HFFc6 (cell line): ENCODE results near the gene SQOR. TPM values are rescaled to one million over a fixed set of nuclear protein-coding genes. Genes with fewer than 3 reads are reported as not detected.

ENCODE experiments used
- DNase-seq: peaks from one replicate; pipeline ENCODE4 v3.0.0-alpha.2; 2018
- H3K27ac Mint-ChIP-seq: 2 replicates; pipeline ENCODE4 v1.8.0; 2020; ENCODE audit warnings: mild to moderate bottlenecking, mixed read lengths
- H3K27me3 Mint-ChIP-seq: 2 replicates; pipeline ENCODE4 v1.8.0; 2021; ENCODE audit warnings: mild to moderate bottlenecking, moderate library complexity, mixed read lengths; ENCODE audit not compliant: insufficient read depth
- H3K36me3 Mint-ChIP-seq: 2 replicates; pipeline ENCODE4 v1.8.0; 2021; ENCODE audit warnings: low read depth, mixed read lengths
- H3K4me1 Mint-ChIP-seq: 2 replicates; pipeline ENCODE4 v1.8.0; 2020; ENCODE audit warnings: low read depth, mixed read lengths
- H3K4me3 Mint-ChIP-seq: 2 replicates; pipeline ENCODE4 v1.8.0; 2020; ENCODE audit warnings: mild to moderate bottlenecking, moderate library complexity, mixed read lengths
- H3K9me3 Mint-ChIP-seq: 2 replicates; pipeline ENCODE4 v1.8.0; 2020; ENCODE audit warnings: mild to moderate bottlenecking, mixed read lengths
- total RNA-seq, 6 experiments: library from RNA; stranded (reverse); fragmentation: NEBNext Ultra II Directional; extraction: Animal tissue kit (Norgen Biotek cat#: 25700); gene quantifications; 2 replicates in 1 of 6; 3 replicates in 5 of 6; pipeline ENCODE4 v1.2.3, GENCODE V29; 2021
- TF ChIP-seq, protein P1 (sequence below): fragments of 200-600 bp; sonication (generic); IDR thresholded peaks from 2 replicates; pipeline ENCODE4 v1.5.0; 2021; ENCODE audit warnings: antibody characterized with exemption, mild to moderate bottlenecking

The SQOR gene
- total RNA-seq, 6 experiments from 2014 or later, result 25.3 to 43.2 (median 39.7) TPM

DNA sequence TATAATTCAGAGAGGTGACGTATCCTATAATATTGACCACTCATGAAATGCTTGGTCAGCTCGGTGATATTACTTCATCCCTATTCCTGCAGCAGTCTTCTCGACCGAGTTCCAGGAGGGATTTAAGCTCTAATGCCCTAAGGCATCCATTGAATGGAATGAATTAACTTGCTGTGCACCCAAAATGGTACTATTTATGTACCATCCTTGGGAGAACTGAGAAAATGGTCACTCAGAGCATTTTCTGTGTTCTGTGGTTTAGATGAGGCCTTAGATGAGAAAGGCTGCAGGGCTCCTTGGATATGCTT, 47.0 kb upstream of the SQOR start:
- Mint-ChIP-seq H3K4me1 (peaks cover 24% of the 10 kb centered on the region), H3K27me3 (no peaks in the 10 kb centered on the region; the same call in 1 of the 2 replicates), H3K9me3 (no peaks in the 10 kb centered on the region), H3K36me3 (peaks cover 4% of the 10 kb centered on the region; the same call in 1 of the 2 replicates), H3K4me3 (peak overlapping the region; percentile 90), H3K27ac (peak overlapping the region; percentile 100)
- no peak for DNase-seq
- TF ChIP-seq, protein P1, sequence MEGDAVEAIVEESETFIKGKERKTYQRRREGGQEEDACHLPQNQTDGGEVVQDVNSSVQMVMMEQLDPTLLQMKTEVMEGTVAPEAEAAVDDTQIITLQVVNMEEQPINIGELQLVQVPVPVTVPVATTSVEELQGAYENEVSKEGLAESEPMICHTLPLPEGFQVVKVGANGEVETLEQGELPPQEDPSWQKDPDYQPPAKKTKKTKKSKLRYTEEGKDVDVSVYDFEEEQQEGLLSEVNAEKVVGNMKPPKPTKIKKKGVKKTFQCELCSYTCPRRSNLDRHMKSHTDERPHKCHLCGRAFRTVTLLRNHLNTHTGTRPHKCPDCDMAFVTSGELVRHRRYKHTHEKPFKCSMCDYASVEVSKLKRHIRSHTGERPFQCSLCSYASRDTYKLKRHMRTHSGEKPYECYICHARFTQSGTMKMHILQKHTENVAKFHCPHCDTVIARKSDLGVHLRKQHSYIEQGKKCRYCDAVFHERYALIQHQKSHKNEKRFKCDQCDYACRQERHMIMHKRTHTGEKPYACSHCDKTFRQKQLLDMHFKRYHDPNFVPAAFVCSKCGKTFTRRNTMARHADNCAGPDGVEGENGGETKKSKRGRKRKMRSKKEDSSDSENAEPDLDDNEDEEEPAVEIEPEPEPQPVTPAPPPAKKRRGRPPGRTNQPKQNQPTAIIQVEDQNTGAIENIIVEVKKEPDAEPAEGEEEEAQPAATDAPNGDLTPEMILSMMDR, result no peak

DNA sequence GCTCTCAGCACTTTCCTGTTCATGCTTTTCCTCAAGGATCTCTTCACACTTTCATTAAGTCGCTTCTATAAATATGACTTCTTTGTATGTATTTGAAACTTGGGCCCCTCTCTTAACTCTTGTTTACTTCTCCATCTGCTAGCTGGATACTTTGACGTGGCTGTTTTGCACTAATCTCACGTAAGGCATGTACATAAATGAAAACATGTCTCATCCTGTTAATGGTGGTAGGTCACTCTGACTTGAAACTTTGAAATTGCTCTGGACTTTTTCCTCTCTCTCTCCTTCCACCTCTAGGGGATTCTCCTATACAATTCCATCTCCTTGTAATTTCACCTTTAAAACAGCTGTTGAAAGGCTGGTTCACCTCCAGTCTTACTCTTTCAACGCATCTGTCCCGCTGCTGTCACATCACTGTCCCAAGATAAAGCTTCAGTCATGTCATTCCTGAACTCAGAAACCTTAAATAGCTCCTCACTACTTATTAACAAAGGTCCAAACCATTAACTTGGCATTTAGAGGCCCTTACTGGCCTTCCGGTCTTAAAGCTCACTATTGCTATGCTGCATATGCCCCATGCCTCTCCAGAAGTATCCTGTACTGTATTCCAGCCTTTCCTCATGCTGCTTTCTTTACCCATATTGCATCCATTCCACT, 46.5 kb upstream of the SQOR start:
- peak overlapping the region; percentile 90 for H3K4me3 Mint-ChIP-seq
- peak overlapping the region; percentile 100 for H3K27ac Mint-ChIP-seq
- no peaks in the 10 kb centered on the region for H3K27me3 Mint-ChIP-seq
- TF ChIP-seq, protein P1, result 0 out of 2 replicates have a peak, but pooled peaks have one; percentile 13
- H3K4me1 Mint-ChIP-seq, result peaks cover 24% of the 10 kb centered on the region
- H3K9me3 Mint-ChIP-seq, result no peaks in the 10 kb centered on the region
- no peak for DNase-seq
- H3K36me3 Mint-ChIP-seq, result peaks cover 4% of the 10 kb centered on the region; the same call in 1 of the 2 replicates

GRCh38 chr15:45589256-45589655, 45.6 kb upstream of the SQOR start:
- Mint-ChIP-seq H3K27ac (peak overlapping the region; percentile 100), H3K36me3 (peaks cover 4% of the 10 kb centered on the region; the same call in 1 of the 2 replicates), H3K9me3 (no peaks in the 10 kb centered on the region), H3K27me3 (no peaks in the 10 kb centered on the region), H3K4me3 (peak overlapping the region; percentile 90), H3K4me1 (peaks cover 33% of the 10 kb centered on the region)
- TF ChIP-seq, protein P1, result no peak
- no peak for DNase-seq

GRCh38 chr15:45594319-45594718, 40.5 kb upstream of the SQOR start:
- H3K36me3 Mint-ChIP-seq, result peaks cover 14% of the 10 kb centered on the region
- H3K4me1 Mint-ChIP-seq, result peaks cover 14% of the 10 kb centered on the region
- H3K4me3 Mint-ChIP-seq, result no peak overlapping the region
- no peak overlapping the region; the same call in 1 of the 2 replicates for H3K27ac Mint-ChIP-seq
- DNase-seq, result peak; percentile 9
- H3K9me3 Mint-ChIP-seq, result no peaks in the 10 kb centered on the region
- H3K27me3 Mint-ChIP-seq, result no peaks in the 10 kb centered on the region
- TF ChIP-seq, protein P1, result no peak

DNA sequence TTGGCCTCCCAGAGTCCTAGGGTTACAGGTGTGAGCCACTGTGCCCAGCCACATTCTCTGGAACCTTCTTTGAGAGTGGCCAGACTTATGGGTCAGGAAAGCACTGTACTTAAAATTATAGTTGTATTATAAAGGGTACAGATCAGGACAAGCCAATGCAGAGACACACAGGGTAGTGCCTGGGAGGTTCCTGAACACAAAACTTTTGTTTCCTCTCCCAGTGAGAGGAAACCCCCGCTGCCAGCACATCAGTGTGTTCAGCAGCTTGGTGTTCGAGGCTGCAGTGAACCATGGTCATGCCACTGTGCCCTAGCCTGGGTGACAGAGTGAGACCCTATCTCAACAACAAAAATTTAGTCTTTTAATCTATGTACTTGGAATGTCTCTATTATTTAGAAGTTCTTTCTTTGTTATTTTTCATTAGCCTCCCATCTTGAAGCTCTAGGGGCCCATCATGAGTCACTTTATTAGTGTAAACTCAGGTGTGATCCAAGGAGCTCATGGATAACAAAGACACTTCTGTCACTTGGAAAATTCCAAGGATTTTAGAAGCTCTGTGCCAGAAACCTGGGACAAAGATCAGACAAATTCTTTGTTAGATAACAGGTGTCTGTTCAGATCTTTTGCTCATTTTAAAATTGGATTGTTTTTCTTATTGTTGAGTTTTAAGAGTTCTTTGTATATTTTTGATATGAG, 39.8 kb upstream of the SQOR start:
- Mint-ChIP-seq H3K27ac (no peak overlapping the region), H3K36me3 (peaks cover 14% of the 10 kb centered on the region), H3K4me1 (peaks cover 10% of the 10 kb centered on the region), H3K9me3 (no peaks in the 10 kb centered on the region), H3K27me3 (no peaks in the 10 kb centered on the region), H3K4me3 (no peak overlapping the region)
- DNase-seq, result no peak
- TF ChIP-seq, protein P1, result no peak
